Activated B cell treated with CpG ODN at 0.5 μM for 24 hours (primary cell): ENCODE results near the gene CHST9. TPM values are rescaled to one million over a fixed set of nuclear protein-coding genes. Genes with fewer than 3 reads are reported as not detected.

Source experiments
- ATAC-seq: fragments of 200-7000 bp; cut with Tn5 transposase; one replicate; pipeline ENCODE4 v1.10.0; 2021; ENCODE audit warnings: low read depth, mild to moderate bottlenecking, moderate library complexity
- CTCF ChIA-PET: fragments of 350-600 bp; sonication (Branson Sonifier 250); formaldehyde crosslinking; loops from one replicate; lab custom pipeline; 2021; ENCODE audit warnings: antibody characterized with exemption; lab: Charles Lee
- POLR2A ChIA-PET: fragments of 350-600 bp; sonication (Branson Sonifier 250); formaldehyde crosslinking; loops from one replicate; lab custom pipeline; 2021; ENCODE audit warnings: antibody characterized with exemption; lab: Charles Lee
- DNase-seq: peaks from one replicate; pipeline ENCODE4 v3.0.0; 2022
- H3K27ac Mint-ChIP-seq: one replicate; pipeline ENCODE4 v1.8.0; 2020; ENCODE audit warnings: mixed read lengths
- H3K27me3 Mint-ChIP-seq: one replicate; pipeline ENCODE4 v1.8.0; 2021; ENCODE audit warnings: mixed read lengths
- H3K36me3 Mint-ChIP-seq: one replicate; pipeline ENCODE4 v1.8.0; 2021; ENCODE audit warnings: low read depth, mixed read lengths
- H3K4me1 Mint-ChIP-seq: one replicate; pipeline ENCODE4 v1.8.0; 2021; ENCODE audit warnings: mixed read lengths
- H3K4me3 Mint-ChIP-seq: one replicate; pipeline ENCODE4 v1.8.0; 2020; ENCODE audit warnings: mild to moderate bottlenecking, mixed read lengths
- H3K9me3 Mint-ChIP-seq: one replicate; pipeline ENCODE4 v1.8.0; 2020; ENCODE audit warnings: mixed read lengths
- intact Hi-C: fragments of 100-400 bp; cut with micrococcal nuclease; formaldehyde crosslinking; loops from one replicate; pipeline ENCODE4 v1.15.1; 2024
- total RNA-seq: library from RNA; stranded (reverse); gene quantifications from 2 replicates; pipeline ENCODE4 v1.2.3, GENCODE V29; 2022
- TF ChIP-seq, protein P1 (sequence below): fragments of 200-600 bp; IDR thresholded peaks from one replicate; pipeline ENCODE4 v1.8.0; 2022; ENCODE audit warnings: antibody characterized with exemption, mild to moderate bottlenecking

Gene CHST9
- total RNA-seq, 1 donor from 2014 or later: not detected

DNA sequence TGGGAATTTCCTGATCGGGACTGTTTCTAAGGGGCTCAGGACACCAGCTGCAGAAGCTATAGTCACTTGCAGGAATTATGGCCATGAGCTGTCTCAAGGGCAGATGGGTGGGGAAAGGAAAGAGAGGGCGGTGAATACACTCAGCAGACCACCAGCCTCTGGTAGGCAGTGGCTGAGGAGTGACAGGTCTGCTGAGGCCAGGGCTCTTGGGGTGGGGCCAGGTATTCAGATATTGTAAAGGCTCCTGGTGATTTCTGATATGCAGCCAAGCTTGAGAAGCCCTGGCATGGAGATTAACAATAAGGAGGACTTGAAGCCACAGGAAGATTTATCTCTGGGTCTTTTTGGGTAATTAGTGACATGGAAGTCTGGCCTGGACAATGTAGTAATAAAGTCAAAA lies 174.3 kb downstream of the CHST9 start:
- ChIA-PET POLR2A (no interaction called here), CTCF (no interaction called here)
- no peak overlapping the region for H3K27ac Mint-ChIP-seq
- TF ChIP-seq, protein P1, sequence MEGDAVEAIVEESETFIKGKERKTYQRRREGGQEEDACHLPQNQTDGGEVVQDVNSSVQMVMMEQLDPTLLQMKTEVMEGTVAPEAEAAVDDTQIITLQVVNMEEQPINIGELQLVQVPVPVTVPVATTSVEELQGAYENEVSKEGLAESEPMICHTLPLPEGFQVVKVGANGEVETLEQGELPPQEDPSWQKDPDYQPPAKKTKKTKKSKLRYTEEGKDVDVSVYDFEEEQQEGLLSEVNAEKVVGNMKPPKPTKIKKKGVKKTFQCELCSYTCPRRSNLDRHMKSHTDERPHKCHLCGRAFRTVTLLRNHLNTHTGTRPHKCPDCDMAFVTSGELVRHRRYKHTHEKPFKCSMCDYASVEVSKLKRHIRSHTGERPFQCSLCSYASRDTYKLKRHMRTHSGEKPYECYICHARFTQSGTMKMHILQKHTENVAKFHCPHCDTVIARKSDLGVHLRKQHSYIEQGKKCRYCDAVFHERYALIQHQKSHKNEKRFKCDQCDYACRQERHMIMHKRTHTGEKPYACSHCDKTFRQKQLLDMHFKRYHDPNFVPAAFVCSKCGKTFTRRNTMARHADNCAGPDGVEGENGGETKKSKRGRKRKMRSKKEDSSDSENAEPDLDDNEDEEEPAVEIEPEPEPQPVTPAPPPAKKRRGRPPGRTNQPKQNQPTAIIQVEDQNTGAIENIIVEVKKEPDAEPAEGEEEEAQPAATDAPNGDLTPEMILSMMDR: no peak
- H3K27me3 Mint-ChIP-seq: peaks cover 4% of the 10 kb centered on the region
- no peak for ATAC-seq
- DNase-seq: no peak
- H3K9me3 Mint-ChIP-seq: no peaks in the 10 kb centered on the region
- intact Hi-C loops: no loop called here
- H3K4me1 Mint-ChIP-seq: no peaks in the 10 kb centered on the region
- H3K4me3 Mint-ChIP-seq: no peak overlapping the region
- H3K36me3 Mint-ChIP-seq: no peaks in the 10 kb centered on the region

DNA sequence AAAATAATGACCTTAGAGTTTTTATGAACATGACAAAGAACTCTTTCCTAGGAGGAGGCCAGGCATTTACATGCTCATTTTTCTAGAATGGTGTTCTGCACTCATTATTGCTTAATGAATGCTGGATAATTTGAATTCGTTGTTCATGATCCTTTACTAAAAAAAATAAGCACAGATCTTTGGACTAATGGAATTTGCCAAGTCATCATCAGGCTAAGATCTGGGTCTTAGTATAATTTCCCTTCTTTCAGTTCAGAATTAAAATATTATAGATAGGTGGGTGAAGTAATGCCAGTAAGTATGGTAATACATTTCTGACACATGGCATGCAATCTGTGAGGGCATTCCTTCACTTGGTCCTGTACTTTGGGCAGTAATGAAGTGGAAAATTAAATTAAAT lies 175.8 kb downstream of the CHST9 start:
- ChIA-PET CTCF (no interaction called here), POLR2A (no interaction called here)
- TF ChIP-seq, protein P1: no peak
- H3K4me3 Mint-ChIP-seq: no peak overlapping the region
- no peaks in the 10 kb centered on the region for H3K4me1 Mint-ChIP-seq
- DNase-seq (no peak), ATAC-seq (no peak)
- no peak overlapping the region for H3K27ac Mint-ChIP-seq
- intact Hi-C loops: loop anchor here (5.0 to 10.0 kb wide), 2 partner anchors 588 to 624 kb away; no protein-coding TSS in a partner anchor
- H3K27me3 Mint-ChIP-seq: peaks cover 4% of the 10 kb centered on the region
- no peaks in the 10 kb centered on the region for H3K36me3 Mint-ChIP-seq
- H3K9me3 Mint-ChIP-seq: no peaks in the 10 kb centered on the region

DNA sequence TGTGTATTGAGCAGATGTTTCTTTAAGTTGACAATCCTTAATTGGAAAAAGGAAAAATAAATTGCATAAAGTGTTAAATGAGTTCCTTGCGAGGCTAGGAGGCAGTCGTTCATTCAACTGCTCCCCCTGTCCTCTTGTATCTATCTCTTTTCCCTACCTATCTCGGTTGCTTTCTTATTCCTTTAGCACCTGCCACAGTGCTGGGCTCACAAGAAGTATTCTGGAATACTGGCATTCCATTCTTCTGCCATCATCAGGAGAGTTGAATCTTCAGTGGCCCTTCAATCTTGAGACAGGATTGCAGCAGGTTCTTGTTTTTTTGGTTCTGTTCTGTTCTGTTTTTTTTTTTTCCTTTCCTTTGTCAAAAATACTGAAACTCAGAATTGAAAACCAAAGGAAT lies 176.5 kb downstream of the CHST9 start:
- ATAC-seq (no peak), DNase-seq (no peak)
- CTCF ChIA-PET: no interaction called here
- TF ChIP-seq, protein P1: no peak
- POLR2A ChIA-PET: no interaction called here
- H3K36me3 Mint-ChIP-seq: no peaks in the 10 kb centered on the region
- intact Hi-C loops: loop anchor here (5.0 to 10.0 kb wide), 2 partner anchors 589 to 624 kb away; no protein-coding TSS in a partner anchor
- no peaks in the 10 kb centered on the region for H3K9me3 Mint-ChIP-seq
- H3K27ac Mint-ChIP-seq: no peak overlapping the region
- peaks cover 4% of the 10 kb centered on the region for H3K27me3 Mint-ChIP-seq
- H3K4me3 Mint-ChIP-seq: no peak overlapping the region
- H3K4me1 Mint-ChIP-seq: no peaks in the 10 kb centered on the region

DNA sequence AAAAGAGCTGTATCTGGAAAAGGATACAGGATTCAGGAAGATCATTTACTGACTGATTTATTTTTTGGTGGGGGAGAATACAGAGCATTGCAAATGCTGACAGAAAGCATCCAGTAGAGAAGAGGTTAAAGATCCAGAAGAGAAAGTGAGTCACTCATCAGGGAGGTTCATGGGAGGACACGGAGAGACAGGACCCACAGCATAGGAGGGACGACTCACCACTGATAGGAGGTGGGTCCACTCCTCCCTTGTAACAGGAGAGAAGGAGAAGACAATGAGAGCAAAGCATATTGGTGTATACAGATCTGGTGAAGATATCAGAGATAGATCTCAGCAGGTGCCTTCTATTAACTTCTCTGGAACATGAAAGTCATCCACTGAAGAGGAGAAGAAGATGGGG lies 177.2 kb downstream of the CHST9 start:
- no peak overlapping the region for H3K27ac Mint-ChIP-seq
- TF ChIP-seq, protein P1: no peak
- H3K4me3 Mint-ChIP-seq: no peak overlapping the region
- CTCF ChIA-PET: no interaction called here
- no peaks in the 10 kb centered on the region for H3K4me1 Mint-ChIP-seq
- DNase-seq (no peak), ATAC-seq (no peak)
- peaks cover 4% of the 10 kb centered on the region for H3K27me3 Mint-ChIP-seq
- intact Hi-C loops: loop anchor here (5.0 to 10.0 kb wide), 2 partner anchors 589 to 623 kb away; no protein-coding TSS in a partner anchor
- no peaks in the 10 kb centered on the region for H3K9me3 Mint-ChIP-seq
- POLR2A ChIA-PET: no interaction called here
- no peaks in the 10 kb centered on the region for H3K36me3 Mint-ChIP-seq

DNA sequence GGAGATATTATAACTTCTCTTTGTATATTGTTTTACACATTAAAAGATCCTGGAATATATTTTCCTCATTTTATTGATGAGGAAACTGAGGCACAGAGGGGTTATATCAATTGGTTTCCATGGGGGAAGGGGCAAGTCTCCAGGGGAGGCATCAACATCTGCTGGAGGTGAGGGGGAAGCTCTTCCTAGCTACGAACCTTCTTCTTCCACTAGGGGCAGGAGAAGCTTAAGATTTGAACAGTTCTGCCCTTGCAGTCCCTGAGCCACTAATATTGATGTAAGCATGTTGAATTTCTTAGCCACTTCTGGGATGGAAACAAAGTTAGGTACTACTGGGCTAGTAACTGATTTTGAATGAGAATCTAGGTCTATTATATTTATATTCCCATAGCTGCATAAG lies 179.5 kb downstream of the CHST9 start:
- H3K4me1 Mint-ChIP-seq: no peaks in the 10 kb centered on the region
- peaks cover 4% of the 10 kb centered on the region for H3K27me3 Mint-ChIP-seq
- no peaks in the 10 kb centered on the region for H3K36me3 Mint-ChIP-seq
- H3K27ac Mint-ChIP-seq: no peak overlapping the region
- CTCF ChIA-PET: no interaction called here
- H3K4me3 Mint-ChIP-seq: no peak overlapping the region
- intact Hi-C loops: loop anchor here (5.0 to 10.0 kb wide), 2 partner anchors 592 to 621 kb away; no protein-coding TSS in a partner anchor
- TF ChIP-seq, protein P1: no peak
- ATAC-seq: no peak
- H3K9me3 Mint-ChIP-seq: no peaks in the 10 kb centered on the region
- POLR2A ChIA-PET: no interaction called here
- DNase-seq: no peak
